Kidney epithelial cell (primary cell): ENCODE measurements around the gene DSE. TPM values are rescaled to one million over a fixed set of nuclear protein-coding genes. Genes with fewer than 3 reads are reported as not detected.

Experiments
- DNase-seq: peaks from one replicate; pipeline ENCODE4 v3.0.0-alpha.2; 2010; ENCODE audit warnings: low read depth
- H3K27me3 ChIP-seq: 2 replicates; pipeline ENCODE4 v1.6.0; 2011; ENCODE audit warnings: low read length; ENCODE audit not compliant: control insufficient read depth, insufficient read depth
- H3K36me3 ChIP-seq: 2 replicates; pipeline ENCODE4 v1.5.1; 2011; ENCODE audit warnings: low read length; ENCODE audit not compliant: control insufficient read depth, insufficient read depth
- H3K4me3 ChIP-seq: 2 replicates; pipeline ENCODE4 v1.5.1; 2011; ENCODE audit warnings: low read depth, mild to moderate bottlenecking, control low read depth, low read length
- total RNA-seq: library from RNA; depleted of rRNA; stranded (reverse); fragments of >200 nt; gene quantifications from 2 replicates; pipeline ENCODE4 v1.2.3, GENCODE V29; 2015
- TF ChIP-seq, protein P1 (sequence below): IDR thresholded peaks from 2 replicates; pipeline ENCODE4 v1.5.1; 2011; ENCODE audit warnings: mild to moderate bottlenecking, moderate library complexity, low read length, control low read depth, inconsistent platforms; ENCODE audit not compliant: insufficient read depth, poor library complexity, severe bottlenecking

DSE gene
- total RNA-seq, 1 donor from 2014 or later = 48.8 TPM

GRCh38 chr6:116438590-116439448 lies 68.1 kb downstream of the DSE start:
- Histone ChIP-seq H3K27me3 (no peaks in the 10 kb centered on the region), H3K4me3 (no peak overlapping the region), H3K36me3 (no peaks in the 10 kb centered on the region)
- TF ChIP-seq, protein P1, sequence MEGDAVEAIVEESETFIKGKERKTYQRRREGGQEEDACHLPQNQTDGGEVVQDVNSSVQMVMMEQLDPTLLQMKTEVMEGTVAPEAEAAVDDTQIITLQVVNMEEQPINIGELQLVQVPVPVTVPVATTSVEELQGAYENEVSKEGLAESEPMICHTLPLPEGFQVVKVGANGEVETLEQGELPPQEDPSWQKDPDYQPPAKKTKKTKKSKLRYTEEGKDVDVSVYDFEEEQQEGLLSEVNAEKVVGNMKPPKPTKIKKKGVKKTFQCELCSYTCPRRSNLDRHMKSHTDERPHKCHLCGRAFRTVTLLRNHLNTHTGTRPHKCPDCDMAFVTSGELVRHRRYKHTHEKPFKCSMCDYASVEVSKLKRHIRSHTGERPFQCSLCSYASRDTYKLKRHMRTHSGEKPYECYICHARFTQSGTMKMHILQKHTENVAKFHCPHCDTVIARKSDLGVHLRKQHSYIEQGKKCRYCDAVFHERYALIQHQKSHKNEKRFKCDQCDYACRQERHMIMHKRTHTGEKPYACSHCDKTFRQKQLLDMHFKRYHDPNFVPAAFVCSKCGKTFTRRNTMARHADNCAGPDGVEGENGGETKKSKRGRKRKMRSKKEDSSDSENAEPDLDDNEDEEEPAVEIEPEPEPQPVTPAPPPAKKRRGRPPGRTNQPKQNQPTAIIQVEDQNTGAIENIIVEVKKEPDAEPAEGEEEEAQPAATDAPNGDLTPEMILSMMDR = no peak
- no peak for DNase-seq

DNA sequence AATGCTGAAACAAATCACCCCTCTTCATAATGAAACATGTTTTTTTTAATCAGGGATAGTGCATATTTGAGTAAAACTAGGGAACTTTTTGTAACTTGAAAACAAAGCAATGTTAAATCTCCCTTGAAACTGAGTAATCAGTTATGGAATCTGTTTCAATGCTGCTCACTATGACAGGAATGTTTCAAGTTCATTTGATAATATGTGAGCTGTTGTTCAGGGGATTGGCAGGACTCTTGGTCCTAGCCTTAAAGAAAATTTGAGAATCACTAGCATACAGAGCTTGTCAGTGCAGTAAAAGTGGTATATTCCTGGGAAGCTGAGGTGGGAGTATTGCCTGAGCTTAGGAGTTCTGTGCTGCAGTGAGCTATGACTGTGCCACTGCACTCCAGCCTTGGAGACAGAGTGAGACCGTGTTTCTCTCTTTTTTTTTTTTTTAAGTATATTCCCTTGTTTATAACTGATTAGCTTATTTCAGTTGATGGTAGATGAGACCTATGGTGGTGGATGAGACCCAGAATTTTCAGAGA lies 68.8 kb downstream of the DSE start:
- no peaks in the 10 kb centered on the region for H3K36me3 ChIP-seq
- TF ChIP-seq, protein P1 = no peak
- DNase-seq = no peak
- no peak overlapping the region for H3K4me3 ChIP-seq
- H3K27me3 ChIP-seq = no peaks in the 10 kb centered on the region

- Histone ChIP-seq H3K4me3 (no peak overlapping the region), H3K36me3 (no peaks in the 10 kb centered on the region)
- DNase-seq = no peak
Observed at GRCh38 chr6:116443105-116443504, 72.4 kb downstream of the DSE start.

DNA sequence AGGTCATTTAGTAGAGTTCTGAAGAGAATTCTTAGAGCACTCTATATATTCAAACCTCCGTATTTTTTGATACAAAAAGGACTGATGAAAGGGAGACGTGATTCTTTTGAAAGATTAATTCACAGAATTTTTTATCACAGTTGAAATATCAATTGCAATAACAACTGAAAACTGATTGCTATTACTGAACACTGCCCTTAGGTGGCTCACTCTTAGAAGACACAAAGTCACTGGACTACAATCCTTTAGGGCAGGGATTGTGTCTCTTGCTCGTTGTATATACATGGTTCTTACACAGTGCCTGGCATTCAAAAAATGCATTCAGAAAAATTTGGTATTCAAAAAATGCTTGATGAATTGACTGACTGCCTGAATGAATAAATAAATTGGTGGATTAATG lies 73.3 kb downstream of the DSE start:
- H3K4me3 ChIP-seq = no peak overlapping the region
- H3K27me3 ChIP-seq = no peaks in the 10 kb centered on the region
- H3K36me3 ChIP-seq = no peaks in the 10 kb centered on the region
- TF ChIP-seq, protein P1 = peak; percentile 54
- no peak for DNase-seq

More at GRCh38 chr6:116443105-116443504, 72.4 kb downstream of the DSE start:
- TF ChIP-seq, protein P1 = no peak
- H3K27me3 ChIP-seq = no peaks in the 10 kb centered on the region

- TF ChIP-seq, protein P1 = no peak
- H3K36me3 ChIP-seq = no peaks in the 10 kb centered on the region
- no peak overlapping the region for H3K4me3 ChIP-seq
- DNase-seq = no peak
- no peaks in the 10 kb centered on the region for H3K27me3 ChIP-seq
Observed at GRCh38 chr6:116444575-116444974, 73.8 kb downstream of the DSE start.
